ENCODE results near the gene MED26.

The MED26 gene

DNA sequence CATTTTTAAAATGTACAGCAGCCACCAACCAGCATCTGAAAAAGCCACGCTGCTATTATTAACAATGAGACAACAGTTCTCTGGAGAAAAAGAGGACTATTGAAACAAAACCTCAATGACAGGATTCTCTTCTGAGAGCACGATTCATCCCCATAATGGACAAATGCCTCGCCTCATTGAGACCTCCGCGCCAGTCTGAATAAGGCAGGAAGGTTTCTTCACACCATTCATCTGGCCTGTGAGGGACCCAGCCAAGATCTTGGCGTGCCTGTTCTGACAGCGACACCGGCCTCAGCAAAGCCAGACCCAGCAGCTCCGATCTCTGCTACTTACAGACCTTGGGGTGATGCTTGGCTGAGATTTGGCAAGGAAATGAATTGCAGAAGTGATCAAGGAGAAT lies 17.1 kb upstream of the MED26 start:
- FAIRE-seq = no peak

DNA sequence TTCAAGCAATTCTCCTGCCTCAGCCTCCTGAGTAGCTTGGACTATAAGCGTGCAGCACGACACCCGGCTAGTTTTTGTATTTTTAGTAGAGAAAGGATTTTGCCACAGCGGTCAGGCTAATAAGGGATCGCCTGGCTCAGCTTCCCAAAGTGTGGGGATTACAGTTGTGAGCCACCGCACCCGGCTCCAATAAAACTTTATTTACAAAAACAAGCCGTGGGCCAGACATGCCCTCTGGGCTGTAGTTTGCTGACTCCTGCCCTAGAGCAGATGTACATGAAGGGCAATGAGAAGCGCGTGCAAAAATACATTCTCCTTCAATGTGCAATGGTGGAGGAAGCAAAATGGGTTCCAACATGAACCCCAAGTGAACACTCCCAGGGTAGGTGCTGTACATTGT lies 13.7 kb upstream of the MED26 start:
- no peak for FAIRE-seq

DNA sequence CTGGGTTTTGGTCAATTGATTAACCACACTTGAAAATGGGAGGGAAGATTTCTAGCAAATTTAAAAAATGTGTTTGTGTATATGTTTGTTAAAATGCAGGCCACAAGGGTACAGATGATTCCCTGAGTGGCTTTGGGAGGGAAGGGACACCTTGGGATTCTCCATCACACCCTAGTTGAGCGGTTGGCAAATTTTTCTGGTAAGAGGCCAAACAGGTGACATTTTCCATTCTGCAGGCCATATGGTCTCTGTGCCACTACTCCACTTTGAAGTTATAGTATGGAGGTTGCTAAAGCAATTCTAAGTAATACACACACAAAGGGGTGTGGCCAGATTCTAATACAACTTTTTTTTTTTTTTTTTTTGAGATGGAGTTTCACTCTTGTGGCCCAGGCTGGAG lies 12.9 kb upstream of the MED26 start:
- no peak for FAIRE-seq

DNA sequence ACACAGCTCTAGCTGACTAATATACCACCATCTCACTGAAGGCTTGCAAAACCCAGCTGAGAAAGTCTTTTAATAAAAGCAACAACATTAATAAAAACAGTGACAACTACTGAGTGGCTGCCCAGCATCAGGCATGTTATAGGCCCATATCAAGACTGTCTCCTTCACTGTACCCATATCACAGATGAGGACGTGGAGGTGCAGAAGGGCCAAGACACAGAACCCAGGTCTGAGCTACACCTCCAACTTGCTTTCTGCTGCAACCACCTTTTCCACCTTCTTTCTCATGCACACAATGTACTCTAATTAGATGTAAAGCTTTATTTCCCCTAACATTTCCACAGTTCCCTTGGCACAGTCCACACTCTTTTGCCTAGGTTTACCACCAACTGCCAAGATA lies 10.7 kb upstream of the MED26 start:
- no peak for FAIRE-seq

DNA sequence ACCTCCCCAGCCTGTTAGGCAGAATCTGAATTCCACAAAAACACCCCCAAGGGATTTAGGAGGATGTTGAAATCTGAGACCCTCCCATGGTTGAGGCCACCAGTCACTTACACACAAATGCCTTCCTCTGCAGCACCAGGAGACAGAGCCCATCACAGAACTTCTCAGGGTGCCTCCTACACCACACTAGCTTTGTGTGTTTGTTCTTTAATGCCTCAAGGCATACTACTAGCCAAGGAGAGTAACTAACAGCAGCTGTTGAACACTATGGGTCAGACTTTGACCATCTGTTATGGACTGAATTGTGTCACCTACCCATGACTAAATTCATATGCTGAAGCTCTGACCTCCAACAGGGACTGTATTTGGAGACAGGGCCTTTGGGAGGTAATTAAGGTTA lies 9.5 kb upstream of the MED26 start:
- FAIRE-seq = no peak

DNA sequence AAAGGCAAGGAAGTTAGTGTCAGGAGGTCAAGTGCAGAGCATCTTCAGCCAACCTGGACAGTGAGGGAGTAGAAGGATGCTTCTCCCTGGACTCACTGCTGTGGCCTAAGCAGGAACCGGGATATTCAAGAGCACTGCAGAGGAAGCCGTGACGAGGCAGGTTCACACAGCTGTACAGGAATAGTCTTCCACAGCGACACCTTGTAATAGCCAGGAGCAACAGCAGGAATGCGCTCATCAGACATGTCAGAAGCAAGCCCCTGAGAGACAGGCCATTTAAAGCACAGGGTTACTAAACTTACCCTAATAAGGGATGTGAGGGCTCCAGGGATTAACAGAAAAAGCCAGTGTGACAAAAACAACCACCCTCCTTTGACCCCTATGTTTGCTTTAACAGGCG lies 3.5 kb upstream of the MED26 start:
- no peak for FAIRE-seq

DNA sequence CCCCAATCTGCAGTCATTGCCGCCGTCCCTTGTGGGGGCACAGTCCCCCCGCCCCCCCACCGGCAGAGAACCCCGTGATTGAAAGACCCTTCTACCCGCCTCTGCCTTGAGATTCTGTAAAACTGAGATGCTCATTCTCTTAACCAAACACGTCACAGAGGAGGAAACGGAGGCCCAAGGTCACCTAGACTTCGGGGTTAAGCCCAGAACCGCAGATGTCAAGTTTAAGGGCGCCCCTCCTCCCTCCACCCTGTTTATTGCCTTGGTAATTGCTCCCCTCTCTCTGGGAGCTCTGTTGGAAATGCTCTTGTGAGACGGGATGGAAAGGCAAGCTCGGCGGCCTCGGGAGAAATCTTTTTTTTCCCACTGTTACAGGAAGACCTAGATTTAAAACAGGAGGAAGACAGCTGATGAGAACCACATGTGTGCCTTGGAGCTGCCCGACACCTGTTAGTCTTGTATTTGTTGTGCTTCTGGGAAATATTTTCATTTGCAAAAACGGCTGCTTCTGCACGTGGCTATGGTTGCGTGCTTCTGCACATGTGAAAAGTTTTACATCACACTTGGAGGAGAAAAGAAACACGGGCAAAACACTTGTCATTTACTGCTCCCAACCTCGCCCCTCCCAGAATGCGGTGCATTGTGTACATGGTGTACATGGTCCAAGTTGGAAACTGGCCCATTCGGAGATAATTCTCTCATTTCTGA lies 1.1 kb upstream of the MED26 start:
- FAIRE-seq = no peak

DNA sequence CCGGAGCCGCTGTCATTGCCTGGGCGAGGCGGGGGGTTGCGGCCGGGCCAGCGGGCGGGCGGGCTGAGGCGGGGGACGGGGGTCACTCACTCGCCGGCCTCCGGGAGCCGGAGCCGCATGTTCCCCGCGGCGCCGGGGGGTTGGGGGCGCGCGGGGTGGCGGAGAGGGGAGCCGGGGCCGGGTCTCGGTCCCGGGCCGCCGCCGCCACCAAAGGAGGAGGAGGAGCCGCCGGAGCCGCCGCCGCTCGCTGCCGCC lies 149 bp downstream of the MED26 start:
- no peak for FAIRE-seq

DNA sequence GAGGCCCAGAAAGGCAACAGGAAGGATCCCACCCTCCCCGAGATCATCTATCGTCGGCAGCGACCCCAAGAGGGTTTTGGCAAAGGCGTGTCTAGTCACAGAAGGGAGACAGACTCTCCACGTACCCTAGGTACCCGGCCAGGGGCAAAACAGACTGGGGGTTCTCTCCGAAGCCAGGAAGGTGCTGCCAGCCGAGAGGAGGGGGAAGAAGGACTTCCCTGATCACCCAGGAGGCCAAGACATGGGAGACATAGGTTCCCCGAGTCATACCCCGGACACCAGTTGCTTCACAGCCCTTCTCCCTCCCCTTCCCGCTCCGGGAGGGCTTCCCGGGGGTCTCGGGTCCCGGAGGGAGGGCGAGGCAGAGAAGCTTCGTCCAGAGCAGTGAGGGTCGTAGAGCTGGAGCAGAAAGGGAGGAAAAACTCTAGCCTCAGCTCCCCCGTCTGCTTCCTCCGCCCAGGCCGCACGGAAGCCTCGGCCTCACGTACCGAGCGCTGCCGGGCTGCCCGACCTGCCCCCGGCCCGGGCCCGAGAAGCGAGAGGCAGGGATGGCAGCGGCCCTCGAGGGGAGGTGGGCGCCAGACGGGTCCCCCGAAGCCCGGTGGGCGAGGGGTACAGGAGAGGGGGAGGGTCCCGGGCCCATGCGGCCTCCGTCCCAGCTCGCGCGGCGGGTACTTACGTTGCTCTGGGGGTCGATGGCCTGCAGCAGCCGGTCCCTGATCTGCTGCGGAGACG lies 644 bp downstream of the MED26 start:
- FAIRE-seq = no peak

DNA sequence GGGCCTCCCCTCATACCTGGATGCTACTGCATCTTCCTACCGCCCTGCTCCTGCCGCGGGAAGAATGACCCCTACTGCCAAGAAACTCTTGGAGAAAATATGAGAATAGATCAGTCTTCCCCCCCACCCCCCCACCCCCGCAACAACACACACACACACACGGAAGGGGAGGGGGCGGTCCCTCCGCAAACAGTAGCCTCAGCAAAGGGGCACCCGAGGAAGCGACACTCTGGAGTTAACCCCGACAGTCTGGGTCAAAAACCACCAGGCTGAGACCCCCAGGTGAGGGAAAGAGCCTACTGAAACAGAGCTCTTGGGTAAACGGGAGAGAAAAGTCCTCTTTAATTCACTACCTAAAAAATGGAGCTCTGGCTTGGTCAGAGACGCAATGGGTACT lies 1.2 kb downstream of the MED26 start:
- no peak for FAIRE-seq

DNA sequence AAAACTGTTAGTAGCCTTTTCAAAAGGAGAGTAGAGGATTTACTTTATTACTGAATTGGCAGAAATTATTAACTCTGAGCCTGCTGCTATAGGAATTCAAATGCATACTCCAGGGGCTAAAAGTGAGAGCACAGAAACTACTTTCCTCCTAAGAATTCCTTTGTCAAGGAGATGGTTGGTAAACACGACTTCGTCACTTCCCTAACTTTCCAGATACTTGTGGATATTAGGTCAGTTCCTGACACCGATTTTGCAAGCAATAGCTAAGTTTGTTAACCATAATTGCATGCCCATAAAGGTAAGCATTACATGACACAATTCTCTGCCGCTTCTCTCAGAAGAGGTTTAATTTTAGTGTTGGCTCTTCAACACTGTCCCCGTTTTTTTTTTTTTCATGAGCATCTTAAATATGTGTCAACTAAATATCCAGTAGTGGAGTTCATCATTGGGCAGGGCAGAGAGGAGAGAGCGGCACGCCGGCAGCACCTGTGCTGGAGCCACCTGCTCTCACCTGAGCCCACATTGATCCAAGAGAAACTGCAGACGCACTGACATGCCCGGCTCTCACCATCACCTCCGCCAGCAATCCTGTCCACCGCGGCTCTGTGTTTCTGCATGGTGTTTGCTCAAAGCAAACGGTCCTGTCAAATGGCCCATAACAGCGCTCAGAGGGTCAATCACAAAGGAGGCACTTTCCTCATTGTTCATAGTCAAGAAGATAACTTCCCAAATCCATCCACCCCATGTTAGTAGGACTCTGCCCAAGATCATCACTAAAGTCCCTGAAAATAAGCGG lies 2.6 kb downstream of the MED26 start:
- no peak for FAIRE-seq

DNA sequence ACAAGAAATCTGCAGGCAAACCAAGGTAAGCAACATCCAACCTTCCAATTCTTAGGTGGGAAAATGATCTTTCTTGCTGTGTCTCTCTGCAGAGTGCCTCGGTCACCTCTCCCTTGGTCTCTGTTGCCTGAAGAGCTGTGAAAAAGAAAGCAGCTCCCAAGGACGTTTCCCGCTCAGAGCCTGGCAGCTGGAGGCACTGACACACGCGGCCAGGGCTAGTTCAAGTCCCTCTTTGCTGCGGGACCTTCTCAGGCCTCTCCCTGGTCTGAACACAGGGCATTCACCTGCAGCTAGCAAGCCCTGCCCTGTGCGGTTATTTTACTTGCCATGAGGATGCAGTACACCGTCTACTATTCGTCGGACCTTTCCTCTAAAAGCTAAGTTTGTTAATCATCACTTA lies 3.8 kb downstream of the MED26 start:
- FAIRE-seq = no peak

DNA sequence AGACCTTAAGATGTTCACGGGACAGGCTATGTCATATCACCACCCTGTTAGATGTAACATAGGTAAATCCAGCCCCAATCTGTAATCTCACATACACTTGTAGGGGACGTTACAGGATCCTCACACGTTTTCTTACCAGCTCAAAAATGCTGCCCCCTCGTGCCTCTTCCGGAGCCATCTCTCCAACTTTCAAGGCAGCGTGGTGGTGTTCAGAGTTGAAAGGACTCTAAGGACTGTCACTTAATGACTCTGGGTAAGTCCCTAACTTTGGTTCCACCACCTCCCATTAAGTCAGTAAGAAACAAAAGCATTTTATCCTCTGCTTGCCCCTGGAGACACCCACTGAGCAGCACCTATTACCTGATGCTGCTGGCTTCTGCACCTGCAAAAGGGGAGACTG lies 4.4 kb downstream of the MED26 start:
- FAIRE-seq = no peak

DNA sequence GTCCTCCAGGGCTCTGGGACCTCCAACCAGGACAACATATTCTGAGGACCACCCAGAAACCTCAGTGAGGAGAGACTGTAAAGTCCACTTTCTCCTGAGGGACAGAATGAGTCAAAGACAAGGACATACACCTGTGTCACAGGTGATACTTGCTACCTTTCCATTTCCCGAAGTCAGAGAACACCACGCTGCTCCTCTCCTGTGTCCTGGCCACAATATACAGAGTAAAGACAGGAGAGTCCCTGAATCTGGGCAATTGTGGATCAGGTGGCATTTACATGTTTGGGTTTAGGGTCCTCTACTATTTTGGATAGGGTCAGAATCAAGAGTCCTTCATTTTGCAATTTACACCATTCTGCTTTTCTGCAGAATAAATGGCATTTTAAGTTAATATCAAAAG lies 4.9 kb downstream of the MED26 start:
- no peak for FAIRE-seq

DNA sequence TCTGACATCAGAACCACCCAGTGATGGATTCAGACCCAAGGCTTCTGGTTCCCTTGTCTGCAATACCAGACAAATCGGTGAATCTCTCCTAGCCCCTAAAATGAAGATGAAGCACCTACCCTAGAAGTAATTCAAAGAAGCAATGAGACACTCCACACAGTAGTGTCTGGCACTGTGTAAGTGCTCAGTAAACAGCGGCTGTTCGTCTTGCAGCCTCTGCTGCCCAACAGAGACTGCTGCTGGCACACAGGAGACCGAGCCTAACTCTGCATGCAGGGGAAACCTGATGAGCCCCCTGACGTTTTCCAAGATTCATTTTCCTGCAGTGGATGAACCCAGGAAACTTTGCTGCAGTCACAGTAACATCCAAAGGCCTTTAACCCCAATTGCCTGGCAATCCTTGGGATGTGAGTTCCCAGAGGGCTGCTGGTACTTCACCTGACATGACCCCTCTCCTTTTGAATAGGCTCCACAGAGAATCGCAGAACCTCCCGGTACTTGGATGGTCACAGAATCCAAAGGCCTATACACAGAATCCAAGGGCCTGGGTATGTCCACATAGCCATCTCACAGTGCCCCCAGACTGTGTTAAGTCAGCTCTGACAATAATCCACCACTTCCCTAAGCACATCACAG lies 6.7 kb downstream of the MED26 start:
- FAIRE-seq = no peak

DNA sequence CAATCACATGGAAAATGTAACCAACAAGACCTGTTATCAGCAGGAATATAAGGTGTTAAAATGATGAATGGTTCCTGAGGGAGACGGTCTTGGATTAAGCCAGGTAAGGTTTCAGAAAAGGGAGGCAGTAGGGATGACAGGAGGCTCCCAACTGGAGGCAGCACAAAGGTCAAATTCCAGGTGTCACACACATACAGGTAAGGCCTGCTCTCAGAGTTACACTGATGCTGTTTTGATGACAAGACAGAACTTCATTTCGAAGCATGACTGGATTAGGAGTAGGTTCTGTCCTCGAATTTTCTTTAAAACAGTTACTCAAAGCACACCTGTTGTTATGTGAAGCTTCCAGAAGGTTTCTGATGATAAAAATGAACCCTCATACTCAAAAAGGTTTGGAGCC lies 7.4 kb downstream of the MED26 start:
- FAIRE-seq = no peak

DNA sequence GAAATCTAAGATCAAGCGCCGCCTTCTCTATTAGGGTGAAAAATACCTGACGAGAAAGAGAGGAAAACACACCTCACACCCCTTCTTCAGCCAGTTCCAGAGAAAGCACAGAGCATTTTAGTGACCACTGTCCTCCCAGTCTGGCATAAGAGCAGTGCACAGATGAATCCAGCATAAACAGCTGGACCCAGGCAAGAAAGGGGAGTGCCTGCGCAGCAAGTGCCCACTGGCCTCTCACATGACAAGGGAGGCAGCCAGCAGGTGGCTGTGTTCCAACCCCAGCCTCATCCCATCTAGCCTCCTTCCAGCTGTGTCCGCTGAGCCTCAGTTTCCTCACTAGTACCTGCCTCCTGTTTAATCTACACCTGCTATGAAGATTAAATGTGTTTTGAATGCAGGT lies 8.0 kb downstream of the MED26 start:
- FAIRE-seq = no peak

DNA sequence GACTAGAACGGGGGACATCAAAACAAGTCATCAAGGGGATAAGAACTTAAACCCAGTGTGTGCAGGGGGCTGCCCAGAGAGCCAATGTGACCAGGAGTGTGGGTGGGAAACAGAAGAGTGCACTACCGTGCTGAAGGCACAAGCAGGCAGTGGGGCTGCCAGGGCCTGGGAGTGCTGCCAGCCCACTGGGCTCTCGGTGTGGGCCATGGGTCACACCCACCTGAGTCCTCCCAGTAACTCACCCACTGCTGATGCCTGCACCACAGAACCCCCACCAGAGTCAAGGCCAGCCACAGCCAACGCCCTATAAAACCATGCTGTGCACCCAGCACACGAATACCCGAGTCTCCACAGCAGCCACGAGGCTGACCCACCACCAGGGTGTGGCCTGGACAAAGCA lies 8.5 kb downstream of the MED26 start:
- no peak for FAIRE-seq

DNA sequence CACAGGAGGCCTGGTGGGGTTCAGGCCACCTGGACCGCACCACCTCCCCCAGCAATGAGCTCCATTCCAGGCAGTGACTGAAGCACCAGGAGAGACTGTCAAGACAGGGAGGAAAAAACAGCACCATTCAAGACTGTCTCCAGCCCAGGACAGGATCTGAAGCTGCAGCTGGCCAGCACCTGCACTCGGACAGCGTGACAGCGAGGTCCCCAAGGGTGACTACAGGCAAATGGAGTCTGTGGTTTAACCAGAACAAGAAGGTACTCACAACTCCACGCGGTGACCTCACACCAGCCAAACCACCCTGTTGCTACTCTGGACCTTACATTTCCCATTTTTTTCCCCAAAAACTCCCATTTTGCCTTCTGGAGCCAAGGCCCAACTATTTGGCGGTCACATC lies 9.8 kb downstream of the MED26 start:
- no peak for FAIRE-seq

DNA sequence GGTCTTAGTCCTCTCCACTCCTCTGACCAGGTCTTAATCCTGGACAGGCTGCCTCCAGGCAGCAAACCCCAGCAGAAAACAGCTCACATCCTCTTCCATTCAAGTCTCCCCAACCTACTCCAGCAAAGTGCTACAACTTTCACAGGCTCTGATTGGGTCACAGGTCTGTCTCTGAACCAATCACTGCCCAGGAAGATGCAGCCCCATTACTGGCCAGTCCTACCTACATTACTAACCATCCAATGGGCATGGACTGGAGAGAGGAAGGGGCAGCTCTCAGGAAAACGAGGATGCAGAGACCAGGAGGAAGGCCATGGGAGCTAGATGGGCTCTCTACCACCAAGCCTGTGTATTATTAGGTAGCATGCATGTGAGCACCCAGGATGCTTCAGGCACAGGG lies 12.2 kb downstream of the MED26 start:
- FAIRE-seq = no peak

DNA sequence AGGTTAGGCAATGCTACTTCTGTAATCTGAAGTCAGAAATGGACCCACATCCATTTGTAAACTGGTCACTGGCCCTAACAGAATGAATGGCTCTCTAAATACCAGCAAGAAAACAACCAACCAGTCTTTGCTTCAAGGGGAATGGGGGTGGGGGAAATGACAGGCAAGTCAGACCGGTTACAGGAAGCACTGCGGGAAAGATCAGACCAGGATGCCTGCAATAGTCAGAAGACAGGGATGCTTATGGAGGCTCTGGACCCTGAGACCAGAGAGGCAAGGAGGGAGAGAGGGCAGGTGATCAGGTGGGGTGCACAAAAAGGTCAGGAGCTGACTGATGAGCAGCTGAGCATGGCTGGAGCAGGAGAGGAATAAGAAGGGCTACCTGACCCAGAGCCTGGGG lies 13.1 kb downstream of the MED26 start:
- FAIRE-seq = no peak

DNA sequence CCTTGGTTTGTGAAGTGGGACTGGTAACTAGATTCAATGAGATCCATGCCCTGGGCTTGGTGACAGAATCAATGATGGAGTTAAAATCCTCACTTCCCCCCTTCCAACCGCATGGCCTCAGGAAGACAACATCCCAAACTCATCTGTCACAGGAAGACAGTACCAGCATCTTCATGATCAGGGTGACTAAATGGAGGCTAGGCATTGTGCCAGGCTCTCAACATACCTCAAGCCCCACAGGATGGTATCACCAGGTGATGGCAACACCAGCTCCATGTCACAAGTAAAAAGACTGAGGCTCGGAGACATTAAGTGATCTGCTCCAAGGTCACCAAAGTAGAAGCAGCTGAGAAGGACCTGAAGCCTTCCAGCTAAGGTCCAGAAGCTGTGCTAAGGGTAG lies 14.2 kb downstream of the MED26 start:
- FAIRE-seq = no peak

DNA sequence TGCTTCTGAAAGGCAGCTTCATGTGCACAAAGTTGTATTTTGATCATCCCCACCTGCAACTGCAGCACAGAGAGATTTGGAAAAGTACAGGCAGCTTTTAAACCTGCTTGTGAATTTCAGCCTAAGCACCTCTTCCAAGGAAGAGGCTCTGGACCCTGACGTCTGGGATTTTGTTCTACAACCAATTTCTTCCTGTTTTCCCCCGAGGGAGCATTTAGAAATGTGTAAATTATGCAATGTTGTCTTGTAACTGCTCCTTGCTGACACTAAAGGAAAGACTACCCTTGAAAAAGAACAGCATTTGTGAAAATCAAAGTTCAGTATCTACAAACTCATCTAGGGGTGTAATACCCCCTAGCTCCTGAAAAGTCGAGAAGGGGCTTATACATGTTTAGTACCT lies 15.4 kb downstream of the MED26 start:
- no peak for FAIRE-seq

DNA sequence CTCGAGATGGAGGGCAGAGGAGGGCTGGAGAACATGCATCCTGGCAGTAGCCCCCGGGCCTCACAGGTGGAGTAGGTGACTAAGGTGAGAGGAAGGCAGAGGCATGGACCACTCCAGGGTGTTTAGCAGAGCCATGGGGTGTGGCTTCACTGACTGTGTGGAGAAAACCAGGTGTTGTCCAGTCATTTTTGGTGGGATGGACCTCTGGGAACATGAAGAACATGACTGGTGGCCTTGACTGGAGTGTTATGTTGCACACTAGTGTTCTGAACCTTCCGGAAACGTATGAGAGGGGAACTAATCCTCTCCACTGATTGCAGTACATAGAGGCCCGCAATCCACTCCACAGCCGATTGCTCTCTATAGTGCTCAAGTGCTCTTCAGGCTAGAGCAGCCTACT lies 16.9 kb downstream of the MED26 start:
- no peak for FAIRE-seq
